ENCODE measurements around the gene LSAMP. TPM values are rescaled to one million over a fixed set of nuclear protein-coding genes. Genes with fewer than 3 reads are reported as not detected.

LSAMP gene
- total RNA-seq, 1 experiment from 2014 or later: 0.15 TPM

GRCh38 chr3:115931581-115931980, 513.7 kb downstream of the LSAMP start:
- Histone ChIP-seq H2AFZ (ENCODE audit: low read length) (no peak overlapping the region), H4K20me1 (ENCODE audit: low read length) (no peaks in the 10 kb centered on the region), H3K4me1 (ENCODE audit: insufficient read depth, low read length) (no peaks in the 10 kb centered on the region), H3K27me3 (ENCODE audit: low read length) (no peaks in the 10 kb centered on the region), H3K9ac (ENCODE audit: low read length) (no peak overlapping the region), H3K4me2 (ENCODE audit: low read length) (no peak overlapping the region), H3K36me3 (ENCODE audit: low read depth, low read length) (no peaks in the 10 kb centered on the region), H3K4me3 (ENCODE audit: low read length) (no peak overlapping the region), H3K27ac (ENCODE audit: low read length) (no peak overlapping the region), H3F3A (ENCODE audit: low read length, unreplicated experiment) (no peaks in the 10 kb centered on the region), H3K9me3 (ENCODE audit: low read length) (no peaks in the 10 kb centered on the region), H3K79me2 (ENCODE audit: low read length) (no peaks in the 10 kb centered on the region), H3K9me2 (replicated peaks; ENCODE audit: low read length) (no peaks in the 10 kb centered on the region)
- ChIA-PET POLR2A (ENCODE audit: unreplicated experiment) (no interaction called here), CTCF (no interaction called here)
- ATAC-seq (peak; percentile 31), DNase-seq (peak; percentile 15)
- TF ChIP-seq CTCF (conservative IDR thresholded peaks at IDR 0.05; ENCODE audit: low read depth, low read length): no peak
- no peak for TF ChIP-seq EZH2phosphoT487 (IDR thresholded peaks at IDR 0.05; ENCODE audit: borderline replicate concordance, low read length)
- no peak for TF ChIP-seq EZH2 (IDR thresholded peaks at IDR 0.05; ENCODE audit: low read length, unreplicated experiment)
- intact Hi-C loops (cut with micrococcal nuclease): no loop called here
- no TSS peak for BruUV-seq (replicated peaks)

- no peak overlapping the region for H3K4me2 ChIP-seq (ENCODE audit: low read length)
- H3K9me3 ChIP-seq (ENCODE audit: low read length): no peaks in the 10 kb centered on the region
- H3K27me3 ChIP-seq (ENCODE audit: low read length): no peaks in the 10 kb centered on the region
- H4K20me1 ChIP-seq (ENCODE audit: low read length): no peaks in the 10 kb centered on the region
- H3K9me2 ChIP-seq (replicated peaks; ENCODE audit: low read length): no peaks in the 10 kb centered on the region
- DNase-seq (no peak), ATAC-seq (no peak)
- H3K4me1 ChIP-seq (ENCODE audit: insufficient read depth, low read length): no peaks in the 10 kb centered on the region
- no peak overlapping the region for H3K4me3 ChIP-seq (ENCODE audit: low read length)
- H2AFZ ChIP-seq (ENCODE audit: low read length): no peak overlapping the region
- no peak for TF ChIP-seq EZH2phosphoT487 (IDR thresholded peaks at IDR 0.05; ENCODE audit: borderline replicate concordance, low read length)
- no peak for TF ChIP-seq CTCF (conservative IDR thresholded peaks at IDR 0.05; ENCODE audit: low read depth, low read length)
- no peak for TF ChIP-seq EZH2 (IDR thresholded peaks at IDR 0.05; ENCODE audit: low read length, unreplicated experiment)
- no peaks in the 10 kb centered on the region for H3F3A ChIP-seq (ENCODE audit: low read length, unreplicated experiment)
- no peak overlapping the region for H3K9ac ChIP-seq (ENCODE audit: low read length)
- H3K27ac ChIP-seq (ENCODE audit: low read length): no peak overlapping the region
- POLR2A ChIA-PET (ENCODE audit: unreplicated experiment): no interaction called here
- intact Hi-C loops (cut with micrococcal nuclease): no loop called here
- H3K36me3 ChIP-seq (ENCODE audit: low read depth, low read length): no peaks in the 10 kb centered on the region
- CTCF ChIA-PET: no interaction called here
- no TSS peak for BruUV-seq (replicated peaks)
- no peaks in the 10 kb centered on the region for H3K79me2 ChIP-seq (ENCODE audit: low read length)
These were observed 514.4 kb downstream of the LSAMP start for GRCh38 chr3:115930922-115931321.

- no peaks in the 10 kb centered on the region for H3K27me3 ChIP-seq (ENCODE audit: low read length)
- H3K27ac ChIP-seq (ENCODE audit: low read length): no peak overlapping the region
- intact Hi-C loops (cut with micrococcal nuclease): no loop called here
- no peaks in the 10 kb centered on the region for H3K9me3 ChIP-seq (ENCODE audit: low read length)
- no peak overlapping the region for H3K4me2 ChIP-seq (ENCODE audit: low read length)
- ATAC-seq (no peak), DNase-seq (no peak)
- H3K9me2 ChIP-seq (replicated peaks; ENCODE audit: low read length): no peaks in the 10 kb centered on the region
- H3F3A ChIP-seq (ENCODE audit: low read length, unreplicated experiment): no peaks in the 10 kb centered on the region
- ChIA-PET CTCF (no interaction called here), POLR2A (ENCODE audit: unreplicated experiment) (no interaction called here)
- BruUV-seq (replicated peaks): no TSS peak
- no peaks in the 10 kb centered on the region for H4K20me1 ChIP-seq (ENCODE audit: low read length)
- H2AFZ ChIP-seq (ENCODE audit: low read length): no peak overlapping the region
- H3K4me3 ChIP-seq (ENCODE audit: low read length): no peak overlapping the region
- no peaks in the 10 kb centered on the region for H3K79me2 ChIP-seq (ENCODE audit: low read length)
- no peaks in the 10 kb centered on the region for H3K36me3 ChIP-seq (ENCODE audit: low read depth, low read length)
- H3K9ac ChIP-seq (ENCODE audit: low read length): no peak overlapping the region
- TF ChIP-seq CTCF (conservative IDR thresholded peaks at IDR 0.05; ENCODE audit: low read depth, low read length): no peak
- TF ChIP-seq EZH2 (IDR thresholded peaks at IDR 0.05; ENCODE audit: low read length, unreplicated experiment): no peak
- TF ChIP-seq EZH2phosphoT487 (IDR thresholded peaks at IDR 0.05; ENCODE audit: borderline replicate concordance, low read length): no peak
- H3K4me1 ChIP-seq (ENCODE audit: insufficient read depth, low read length): no peaks in the 10 kb centered on the region
These were observed 515.1 kb downstream of the LSAMP start for GRCh38 chr3:115930168-115930567.

All from PC-3 (cell line).